GM21717 (cell line): ENCODE results near the gene DISC1.

Experiments
- ATAC-seq: cut with Tn5 transposase; IDR thresholded peaks from one replicate; pipeline ENCODE4 v1.9.1; 2021; ENCODE audit warnings: mild to moderate bottlenecking, moderate library complexity; ENCODE audit not compliant: unreplicated experiment

Gene DISC1

DNA sequence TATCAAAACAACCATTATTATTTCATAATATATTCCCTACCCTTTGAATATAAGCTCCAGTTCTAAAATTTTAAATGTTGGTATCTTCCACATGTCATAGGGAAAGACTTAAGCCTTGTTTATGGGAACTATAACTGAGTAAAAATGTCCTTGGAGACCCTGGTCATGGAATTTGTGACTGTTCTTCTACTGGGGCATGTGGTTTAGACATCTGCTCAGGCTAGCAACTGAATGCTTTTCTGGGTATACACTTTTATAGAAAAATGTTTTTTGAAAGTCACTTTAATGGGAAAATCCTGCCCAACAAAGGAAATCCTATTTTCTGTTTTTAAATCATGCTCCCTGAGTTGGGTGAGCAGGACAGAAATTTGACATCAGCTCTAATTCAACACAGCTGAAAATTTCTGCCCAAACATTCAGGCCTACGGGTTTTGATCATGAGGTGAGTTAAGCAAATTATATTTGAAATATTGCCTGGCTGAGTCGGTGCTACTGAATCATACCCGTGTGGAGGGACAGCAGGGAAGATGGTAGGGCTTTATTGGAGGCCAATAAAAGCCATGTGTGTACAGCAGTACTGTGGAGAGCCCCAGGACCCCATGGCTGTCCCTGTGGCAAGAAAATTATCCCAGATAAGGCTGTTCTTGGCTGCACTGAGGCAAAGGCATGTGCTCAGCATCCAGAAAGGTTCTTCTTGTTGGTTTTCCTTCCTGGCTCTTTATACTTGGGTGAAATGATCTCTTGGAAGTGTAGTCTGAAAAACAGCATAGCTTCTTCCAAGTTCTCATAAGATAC, 391.8 kb downstream of the DISC1 start:
- ATAC-seq, result no peak

DNA sequence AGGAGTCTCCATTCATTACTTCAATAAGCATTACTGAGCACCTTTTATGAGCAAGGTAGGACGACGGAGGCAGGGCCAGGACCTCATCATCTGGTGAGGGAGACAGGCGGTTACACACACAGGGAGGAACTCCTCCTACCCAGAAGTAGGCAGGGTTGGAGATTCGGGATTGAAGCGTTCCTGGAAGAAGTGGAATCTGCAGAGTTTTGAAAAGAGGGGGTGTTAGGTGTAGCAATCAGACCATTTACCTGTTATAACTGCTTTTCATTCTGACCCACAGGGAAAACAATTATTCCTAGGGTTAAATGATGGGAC, 392.4 kb downstream of the DISC1 start:
- no peak for ATAC-seq

DNA sequence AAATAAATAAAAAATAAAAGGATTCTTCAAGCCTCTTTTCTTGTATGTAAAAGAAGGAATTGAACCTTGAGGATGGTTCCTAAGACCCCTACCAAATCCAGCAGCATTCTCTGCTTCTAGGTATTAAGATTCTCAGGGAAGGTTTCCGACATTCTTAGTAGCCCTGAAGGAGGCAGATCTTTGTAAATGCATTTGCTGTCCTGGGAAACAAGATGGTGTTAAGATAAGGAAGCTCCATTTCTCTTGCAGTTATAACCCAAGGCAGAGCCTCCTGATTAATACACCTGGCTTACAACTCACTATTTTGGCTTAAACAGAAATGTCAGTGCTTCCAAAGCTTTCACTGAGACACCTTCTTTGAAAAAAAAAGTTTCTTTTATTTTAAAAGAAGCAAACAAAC, 393.8 kb downstream of the DISC1 start:
- no peak for ATAC-seq

DNA sequence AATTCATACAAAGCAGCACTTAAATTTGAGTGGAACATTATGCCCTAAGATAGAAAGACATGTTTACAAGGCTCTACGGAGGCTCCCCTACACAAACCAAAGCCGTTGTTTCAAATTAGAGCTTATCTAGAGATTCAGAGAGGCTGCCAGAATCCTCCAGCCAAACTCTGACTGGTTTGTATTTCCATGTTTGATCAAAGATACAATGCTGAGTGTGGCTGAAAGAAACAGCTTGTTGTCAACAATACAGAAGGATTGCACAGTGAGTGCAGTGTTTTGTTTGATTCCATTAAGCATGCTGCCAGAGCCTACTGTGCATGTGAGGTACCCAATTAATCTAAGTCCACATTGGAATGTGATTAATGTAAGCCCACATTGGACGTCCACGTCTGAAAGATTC, 402.7 kb downstream of the DISC1 start:
- ATAC-seq, result no peak

DNA sequence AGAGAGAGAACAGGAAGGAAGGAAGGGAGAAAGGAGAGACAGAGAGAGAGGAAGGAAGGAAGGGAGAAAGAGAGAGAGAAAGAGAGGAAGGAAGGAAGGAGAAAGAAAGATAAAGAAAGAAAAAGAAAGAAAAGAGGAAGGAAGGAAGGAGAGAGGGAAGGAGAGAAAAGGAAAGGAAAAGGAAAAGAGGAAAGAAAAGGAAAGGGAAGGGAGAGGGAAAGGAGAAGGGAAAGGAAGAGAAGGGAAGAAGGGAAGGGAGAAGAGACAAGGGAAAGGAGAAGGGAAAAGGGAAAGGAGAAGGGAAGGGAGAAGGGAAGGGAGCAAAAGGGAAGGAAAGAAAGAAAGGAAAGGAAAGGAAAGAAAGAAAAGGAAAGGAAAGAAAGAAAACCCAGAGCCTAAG, 404.6 kb downstream of the DISC1 start:
- ATAC-seq, result no peak

DNA sequence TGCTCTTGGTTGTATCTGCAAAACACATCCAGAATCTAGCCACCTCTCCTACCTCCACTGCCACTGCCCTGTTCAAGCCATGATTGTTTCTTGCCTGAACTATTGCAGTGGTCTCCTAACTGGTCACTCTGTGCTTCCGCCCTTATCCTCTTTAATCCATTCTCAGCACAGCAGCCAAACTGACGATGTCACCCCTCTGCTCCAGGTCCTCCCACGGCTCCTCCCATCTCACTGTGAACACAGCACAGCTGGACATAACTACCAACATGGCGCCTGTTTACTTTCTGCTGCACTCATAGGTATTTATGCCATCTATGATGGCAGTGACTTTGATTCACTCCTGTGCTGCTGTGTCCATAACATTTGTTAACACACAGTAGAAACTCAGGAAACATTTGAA, 406.7 kb downstream of the DISC1 start:
- no peak for ATAC-seq

DNA sequence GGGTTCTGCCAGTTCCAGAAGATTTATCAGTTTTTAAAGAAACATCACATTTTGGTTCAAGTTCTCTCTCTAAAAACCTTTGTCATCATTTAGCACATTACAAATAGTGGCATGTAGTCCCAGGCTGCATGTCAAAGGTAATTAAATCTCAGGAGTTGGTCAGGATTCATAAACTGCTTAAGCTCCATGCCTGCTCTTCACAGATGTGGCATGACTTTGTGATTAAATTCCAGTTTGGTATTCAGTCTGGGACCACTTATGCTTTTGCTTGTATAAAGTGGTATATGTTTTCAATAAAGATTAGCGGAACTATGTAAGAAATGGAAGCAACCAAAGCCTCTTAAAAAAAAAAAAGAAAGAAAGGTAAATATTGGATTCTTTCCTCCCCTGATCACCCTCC, 408.0 kb downstream of the DISC1 start:
- no peak for ATAC-seq

DNA sequence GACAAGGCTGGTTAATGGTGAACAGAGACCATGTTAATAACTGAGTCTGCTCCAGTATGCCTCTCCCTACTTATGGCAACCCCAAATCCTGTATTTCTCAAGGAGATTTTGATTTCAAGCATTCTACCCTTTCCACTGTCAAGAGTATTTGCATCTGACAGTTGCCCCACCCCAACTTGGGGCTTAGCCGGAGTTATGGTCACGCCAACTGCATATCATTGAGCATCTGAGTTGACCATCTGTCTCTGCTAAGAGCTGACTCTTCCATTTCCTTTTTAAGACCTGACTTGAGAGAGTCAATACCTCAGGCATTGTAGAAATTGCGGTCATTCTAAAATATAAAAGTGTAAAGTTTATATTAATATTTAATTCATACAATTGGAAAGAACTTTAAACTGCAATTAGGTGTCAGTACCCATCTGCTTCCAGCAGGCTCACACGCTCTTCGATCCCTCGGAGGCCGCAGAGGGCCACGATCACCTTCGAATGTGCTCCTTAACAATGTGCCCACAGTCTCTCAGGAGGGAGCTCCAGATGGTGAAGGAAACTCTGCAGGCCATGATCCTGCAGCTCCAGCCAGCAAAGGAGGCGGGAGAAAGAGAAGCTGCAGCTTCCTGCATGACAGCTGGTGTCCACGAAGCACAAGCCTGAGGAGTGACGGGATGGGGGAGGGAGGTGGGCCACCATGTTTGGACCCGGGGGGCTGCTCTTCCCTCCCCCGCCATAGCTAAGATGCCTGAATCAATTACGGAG, 409.8 kb downstream of the DISC1 start:
- no peak for ATAC-seq

DNA sequence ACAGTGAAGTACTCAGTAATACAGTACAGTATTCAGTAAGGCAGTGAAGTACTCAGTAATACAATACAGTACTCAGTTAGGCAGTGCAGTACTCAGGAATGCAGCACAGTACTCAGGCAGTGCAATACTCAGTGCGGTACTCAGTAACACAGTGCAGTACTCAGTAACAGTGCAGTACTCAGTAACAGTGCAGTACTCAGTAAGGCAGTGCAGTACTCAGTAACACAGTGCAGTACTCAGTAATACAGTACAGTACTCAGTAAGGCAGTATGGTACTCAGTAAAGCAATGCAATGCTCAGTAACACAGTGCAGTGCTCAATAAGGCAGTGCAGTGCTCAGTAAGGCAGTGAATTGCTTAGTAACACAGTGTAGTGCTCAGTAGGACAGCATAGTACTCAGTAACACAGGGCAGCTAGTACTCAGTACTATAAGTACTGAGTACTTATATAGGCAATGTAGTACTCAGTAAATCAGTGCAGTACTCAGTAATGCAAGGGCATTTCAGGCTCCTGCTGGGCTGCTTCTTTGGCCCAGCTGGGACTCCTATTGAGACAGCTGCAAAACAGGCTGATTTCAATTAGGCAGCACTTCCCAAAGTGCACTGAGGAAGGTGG, 411.3 kb downstream of the DISC1 start:
- no peak for ATAC-seq

DNA sequence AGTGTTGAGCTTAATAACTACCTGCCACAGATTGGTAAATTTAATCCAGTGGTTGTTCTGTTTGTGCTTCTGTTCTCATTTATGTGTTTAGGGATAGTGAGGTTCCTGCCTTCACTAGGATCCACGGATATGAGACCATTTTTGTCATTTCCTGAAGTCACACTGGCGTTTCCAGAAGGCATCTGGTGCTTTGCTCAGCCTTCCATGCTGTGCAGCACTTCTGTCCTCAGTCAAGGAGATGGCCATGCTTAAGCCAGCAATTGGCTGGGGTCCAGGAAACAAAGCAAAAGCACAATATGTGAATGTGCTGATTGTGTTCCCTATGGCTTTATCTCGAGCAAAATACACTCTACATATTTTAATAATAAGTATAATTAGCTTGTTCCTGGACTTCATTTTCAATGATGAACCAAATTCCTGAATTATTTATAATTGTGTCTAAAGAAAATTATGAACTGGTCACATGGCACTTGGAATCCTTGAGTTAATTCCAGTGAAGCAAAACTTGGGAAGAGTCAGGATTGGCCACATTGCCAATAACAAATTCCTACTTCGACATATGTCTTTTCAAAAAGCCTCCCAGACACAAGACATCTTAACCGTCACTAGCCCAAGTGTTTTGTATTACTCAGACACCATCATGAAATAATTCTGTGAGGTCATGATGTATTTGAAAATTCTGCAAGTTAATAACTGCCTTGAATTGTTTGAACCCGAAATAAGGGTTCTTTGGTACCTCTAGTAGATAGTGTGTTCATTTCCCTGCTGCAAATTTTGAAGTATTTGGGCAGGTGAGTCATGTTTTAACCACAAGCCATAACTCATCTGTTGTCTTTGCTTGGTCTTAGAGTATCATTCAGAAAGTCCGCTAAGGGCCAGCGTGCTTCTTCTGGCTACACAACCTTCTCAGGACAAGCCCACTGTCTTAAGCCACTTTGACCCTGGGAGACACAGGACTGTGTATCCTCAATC, 412.4 kb downstream of the DISC1 start:
- ATAC-seq, result no peak

DNA sequence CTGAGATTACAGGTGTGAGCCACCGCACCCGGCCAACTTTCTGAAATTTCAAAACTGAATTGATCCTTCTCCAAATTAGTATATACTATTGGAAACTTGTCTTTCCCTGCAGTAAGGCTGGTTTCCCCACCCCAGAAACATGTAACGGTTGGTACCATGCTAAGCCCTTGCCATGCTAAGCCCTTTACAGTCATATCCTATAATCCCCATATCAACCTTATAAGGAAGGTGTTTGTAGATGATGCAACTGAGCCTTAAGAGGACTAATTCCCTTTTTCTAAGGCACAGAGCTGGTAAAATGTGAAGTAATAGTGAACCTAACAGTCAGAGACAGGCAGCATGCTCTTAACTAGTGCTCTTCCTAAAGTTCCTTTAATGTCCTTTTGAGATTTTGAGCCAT, 413.7 kb downstream of the DISC1 start:
- no peak for ATAC-seq

DNA sequence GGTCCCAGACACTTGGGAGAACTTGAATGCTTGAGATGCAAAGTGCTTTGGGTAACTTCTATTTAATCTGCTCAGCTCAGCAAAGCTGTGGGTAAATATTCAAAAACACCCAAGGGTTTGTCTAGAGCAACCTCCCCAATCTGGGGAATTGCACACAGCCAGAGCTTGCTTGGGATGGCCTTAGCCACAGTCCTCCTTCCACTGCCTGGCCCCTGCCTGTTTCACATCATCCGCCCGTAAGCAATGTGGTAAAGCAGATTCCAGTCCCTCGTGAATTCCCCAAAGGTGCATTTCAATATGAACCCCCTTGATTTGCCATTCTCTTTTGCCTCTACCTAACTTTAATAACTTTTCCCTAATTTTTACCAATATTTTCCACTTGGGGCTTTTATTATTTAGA, 418.1 kb downstream of the DISC1 start:
- no peak for ATAC-seq

DNA sequence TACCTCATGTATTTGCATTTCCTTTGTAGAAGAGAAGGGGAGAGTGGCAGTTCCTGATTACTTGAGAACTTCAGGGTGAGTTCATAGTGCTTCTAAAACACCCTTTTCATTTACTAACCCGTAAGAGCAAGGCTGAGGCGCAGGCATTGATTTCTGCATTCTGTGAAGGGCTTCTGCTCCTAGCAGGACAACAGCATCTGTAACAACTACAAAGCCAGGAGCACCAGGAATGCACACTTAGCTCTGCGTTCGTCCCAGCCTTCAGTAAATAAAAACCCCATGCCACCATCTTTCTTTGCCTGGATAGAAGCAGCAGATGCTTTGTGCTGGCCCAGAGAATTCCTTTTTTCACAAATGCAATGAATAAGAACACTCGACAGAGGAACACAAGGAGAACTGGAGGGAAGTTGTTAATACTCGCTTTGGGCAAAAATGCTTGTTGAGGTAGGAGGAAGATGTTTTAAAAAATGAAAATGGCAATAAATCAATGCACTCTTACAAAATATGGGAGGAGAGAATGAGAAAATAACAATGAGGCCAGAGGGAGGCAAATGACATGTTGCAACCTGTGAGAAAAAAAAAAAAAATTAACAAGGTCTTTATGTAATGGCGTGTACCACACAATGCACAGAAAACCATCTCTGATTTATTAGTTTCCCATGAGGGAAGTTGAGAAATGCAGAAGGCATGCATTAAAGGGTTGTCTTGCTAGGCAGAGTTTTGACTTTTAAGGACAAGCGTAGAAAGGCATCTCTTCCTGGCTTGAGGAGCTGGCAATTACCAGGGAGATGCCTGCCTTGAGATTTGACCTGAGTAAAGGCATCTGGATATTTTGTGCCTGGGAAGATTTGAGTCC, 418.8 kb downstream of the DISC1 start:
- ATAC-seq, result no peak

DNA sequence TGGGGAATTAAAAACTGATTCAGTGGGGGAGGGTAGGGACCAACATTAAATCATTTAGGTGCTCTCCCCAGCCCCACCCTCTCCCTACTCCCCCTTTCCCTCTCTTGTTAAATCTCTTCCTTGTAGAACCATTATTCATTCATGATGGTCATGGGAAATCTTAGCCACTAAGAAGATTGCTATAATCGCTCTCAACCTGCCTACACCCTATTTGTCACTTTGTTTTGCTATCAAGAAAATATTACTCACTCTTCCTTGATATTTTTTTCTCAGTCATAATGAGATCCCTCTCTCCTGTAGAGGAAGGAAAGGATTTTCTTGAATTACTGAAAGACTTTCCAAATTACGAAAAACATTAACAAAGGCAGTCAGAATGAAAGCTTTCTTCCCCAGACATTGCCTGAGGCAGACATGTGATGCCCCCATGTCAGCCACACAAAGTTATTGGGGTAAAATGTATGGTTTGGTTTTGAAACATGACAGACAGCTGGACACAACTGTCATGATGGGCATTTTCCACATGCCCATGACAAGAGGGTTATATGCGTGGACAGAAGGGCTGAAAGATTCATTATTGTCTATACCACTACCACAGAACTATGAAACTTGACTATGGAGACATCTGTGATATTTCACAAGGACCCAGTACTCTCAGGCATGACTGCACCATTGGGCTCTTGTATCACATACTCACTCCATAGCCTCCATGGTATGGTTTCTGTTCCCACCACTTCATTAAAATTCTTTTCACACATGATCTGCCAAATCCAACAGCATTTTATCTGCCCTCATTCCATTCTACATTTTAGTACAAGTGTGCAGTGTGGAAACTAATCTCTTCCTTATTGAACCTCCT, 420.1 kb downstream of the DISC1 start:
- ATAC-seq, result no peak

DNA sequence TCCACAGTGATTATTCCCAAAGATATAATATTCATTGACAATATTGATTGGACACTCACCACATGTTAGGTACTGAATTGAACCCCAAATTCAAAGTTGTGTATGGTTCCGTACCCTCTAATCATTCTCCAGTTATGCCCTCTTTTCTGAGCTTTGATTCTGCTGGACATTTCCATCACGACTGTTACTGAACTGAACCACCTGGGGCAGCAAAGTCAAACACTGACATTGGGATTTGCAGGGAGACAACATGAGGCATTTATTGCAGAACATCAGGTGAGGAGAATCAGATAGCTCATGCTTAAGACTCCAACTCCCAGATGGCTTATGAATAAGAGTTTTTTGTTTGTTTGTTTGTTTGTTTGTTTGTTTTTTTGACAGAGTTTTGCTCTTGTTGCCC, 420.9 kb downstream of the DISC1 start:
- no peak for ATAC-seq

DNA sequence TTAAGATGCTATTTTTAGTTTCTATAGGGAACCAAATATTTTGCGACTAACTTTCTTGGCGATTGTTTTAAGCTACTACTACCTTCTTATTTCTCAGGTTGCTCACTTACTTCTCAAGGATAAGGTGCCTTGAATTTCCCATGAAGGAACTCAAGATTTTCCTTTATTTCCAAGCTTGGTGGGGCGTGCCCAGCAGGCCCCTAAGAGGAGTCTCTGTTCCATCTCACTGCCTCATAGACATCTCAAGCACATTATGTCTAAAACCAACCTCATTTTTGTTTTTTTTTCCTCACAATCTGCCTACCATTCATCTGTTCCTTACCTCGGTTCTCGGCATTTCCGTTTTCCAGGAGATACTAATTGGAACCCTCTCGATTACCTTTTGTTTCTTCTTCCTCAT, 421.9 kb downstream of the DISC1 start:
- no peak for ATAC-seq

DNA sequence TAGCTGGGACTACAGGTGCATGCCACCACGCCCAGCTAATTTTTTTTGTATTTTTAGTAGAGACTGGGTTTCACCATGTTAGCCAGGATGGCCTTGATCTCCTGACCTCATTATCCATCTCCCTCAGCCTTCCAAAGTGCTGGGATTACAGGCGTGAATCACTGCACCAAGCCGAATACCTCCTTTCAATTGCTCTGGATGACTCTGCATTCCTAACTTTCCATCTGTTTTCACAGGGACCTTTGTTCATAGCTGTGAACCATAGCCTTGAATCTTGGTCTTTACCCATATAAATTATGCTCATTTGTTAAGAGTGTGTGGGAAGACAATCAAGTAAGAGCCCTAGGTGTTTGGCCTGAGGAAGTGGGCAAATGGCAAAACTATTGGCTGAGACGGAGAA, 422.7 kb downstream of the DISC1 start:
- ATAC-seq, result no peak

DNA sequence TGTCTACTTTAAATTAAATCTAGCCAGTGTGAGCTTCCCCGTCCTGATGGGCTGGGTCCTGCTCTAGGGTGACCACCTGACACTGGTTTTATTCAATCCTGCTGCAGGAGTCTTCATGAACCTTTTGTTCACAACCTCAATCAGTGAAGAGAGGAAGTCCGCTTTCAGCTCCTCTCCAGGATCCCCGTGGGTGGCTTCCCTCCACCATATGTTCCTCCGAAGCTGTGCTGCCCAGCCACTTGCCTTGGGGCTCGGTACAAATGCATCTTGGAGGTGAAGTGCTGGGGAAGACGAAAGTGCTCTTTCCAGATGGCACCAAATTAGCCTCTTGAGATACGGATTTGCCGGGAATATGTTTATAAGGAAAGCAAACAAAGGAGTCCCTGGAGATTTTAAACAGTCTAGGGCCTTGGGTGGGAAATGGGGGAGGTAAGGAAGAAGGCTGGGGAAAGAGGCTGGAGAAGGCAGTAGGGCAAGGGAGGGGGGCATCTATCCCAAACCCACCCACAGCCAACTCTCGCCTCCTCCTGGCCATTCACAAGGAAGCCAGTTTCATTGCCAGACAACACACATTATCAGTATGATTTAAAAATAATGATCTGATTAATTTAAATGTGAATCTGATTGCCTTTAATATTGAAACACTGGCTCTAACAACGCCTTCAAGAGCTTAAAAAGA, 430.8 kb downstream of the DISC1 start:
- no peak for ATAC-seq

DNA sequence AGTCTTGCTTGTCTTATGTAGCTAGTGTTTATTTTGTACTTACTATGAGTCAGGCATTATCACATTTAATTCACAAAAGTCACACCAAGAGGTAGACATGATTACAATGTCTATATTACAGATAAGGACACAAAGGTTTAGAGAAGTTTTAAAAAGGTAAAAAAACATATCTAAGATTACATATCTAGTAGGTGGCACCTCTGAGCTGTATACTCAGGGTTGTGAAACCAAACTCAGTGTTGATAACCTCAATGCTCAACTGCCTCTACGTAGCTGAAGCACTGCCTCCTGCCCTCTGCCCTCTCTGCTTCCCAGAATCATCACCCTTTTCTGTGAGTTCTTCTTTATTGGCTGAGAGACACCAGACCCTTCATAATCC, 431.3 kb downstream of the DISC1 start:
- no peak for ATAC-seq
